Measurements from ENCODE around the gene ENOX2. TPM values are rescaled to one million over a fixed set of nuclear protein-coding genes. Genes with fewer than 3 reads are reported as not detected.

Gene ENOX2
- total and polyA plus RNA-seq, 2 donors (not counting 1 experiment from before 2014, with no cell fraction given), result 5.1 to 18.8 TPM

- no peaks in the 10 kb centered on the region for H3K9me3 Mint-ChIP-seq (ENCODE audit: insufficient read depth)
- ATAC-seq (ENCODE audit: low read depth), result no peak
- CTCF ChIA-PET, result no interaction called here
These were observed 324.1 kb downstream of the ENOX2 start for GRCh38 chrX:130578906-130579305.

DNA sequence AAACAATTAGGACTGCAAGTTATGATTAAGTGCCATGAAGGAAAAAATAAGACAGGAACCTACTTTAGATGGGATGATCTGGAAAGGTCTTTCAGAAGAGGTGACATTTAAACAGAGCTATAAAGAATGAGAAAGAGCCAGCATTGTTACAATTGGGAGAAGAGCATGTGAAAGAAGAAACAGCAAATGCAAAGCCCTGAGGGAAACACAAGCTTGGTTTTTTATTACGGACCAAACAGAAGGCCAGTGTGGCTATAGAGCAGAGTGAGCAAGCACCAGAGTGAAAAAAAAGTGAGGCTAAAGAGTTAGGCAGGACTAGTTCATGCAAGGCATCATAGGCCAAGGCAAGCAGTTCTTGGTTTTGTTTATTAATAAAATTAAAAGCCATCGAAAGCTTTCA lies 325.6 kb downstream of the ENOX2 start:
- H3K79me2 ChIP-seq (ENCODE audit: control insufficient read depth, insufficient read depth, low read length), result no peaks in the 10 kb centered on the region
- H2AFZ ChIP-seq (ENCODE audit: insufficient read depth, low read depth, low read length, poor library complexity, severe bottlenecking), result no peak overlapping the region
- H3K27me3 Mint-ChIP-seq, result no peaks in the 10 kb centered on the region
- intact Hi-C loops (cut with micrococcal nuclease), result no loop called here
- CTCF ChIA-PET, result interaction anchor here (0.9 to 1.3 kb wide), 2 partner anchors 24 to 339 kb away, joined by 3 read pairs; no protein-coding TSS in a partner anchor
- POLR2A ChIA-PET, result no interaction called here
- H3K27ac Mint-ChIP-seq, result no peak overlapping the region
- no peak overlapping the region for H3K27ac ChIP-seq (ENCODE audit: low read length in 2 of 2)
- no peak for TF ChIP-seq EZH2 (IDR thresholded peaks at IDR 0.05; ENCODE audit: borderline replicate concordance, insufficient read depth, low read depth, low read length, poor library complexity, severe bottlenecking)
- no peak for TF ChIP-seq CTCF (IDR thresholded peaks at IDR 0.05)
- no peak overlapping the region for H3K4me3 ChIP-seq (ENCODE audit: control extremely low read depth in 1 of 5, extremely low read depth in 1 of 5, insufficient read depth in 1 of 5, low read depth in 2 of 5, low read length in 4 of 5)
- H3K9me3 ChIP-seq (ENCODE audit: control extremely low read depth in 1 of 3, control insufficient read depth in 2 of 3, insufficient read depth in 1 of 3, low read length in 2 of 3), result no peaks in the 10 kb centered on the region
- no peaks in the 10 kb centered on the region for H3K4me1 ChIP-seq (ENCODE audit: control insufficient read depth in 2 of 2, insufficient read depth in 2 of 2, low read length in 2 of 2)
- DNase-seq (no peak), ATAC-seq (ENCODE audit: low read depth) (no peak)
- H3K4me1 Mint-ChIP-seq, result no peaks in the 10 kb centered on the region
- no peak overlapping the region for H3K9ac ChIP-seq (ENCODE audit: low read length)
- H3K4me3 Mint-ChIP-seq, result no peak overlapping the region
- H3K4me2 ChIP-seq (replicated peaks; ENCODE audit: low read depth, low read length, poor library complexity, severe bottlenecking), result no peak overlapping the region
- no peaks in the 10 kb centered on the region for H3K9me3 Mint-ChIP-seq (ENCODE audit: insufficient read depth)
- no peaks in the 10 kb centered on the region for H3K36me3 ChIP-seq (replicated peaks in 1 of 2; ENCODE audit: control extremely low read depth in 1 of 2, control insufficient read depth in 1 of 2, extremely low read depth in 1 of 2, insufficient read depth in 2 of 2, low read length in 1 of 2)
- peaks cover 0 to 3% (median 0%) of the 10 kb centered on the region in 4 experiments for H3K27me3 ChIP-seq (replicated peaks in 1 of 4; ENCODE audit: control extremely low read depth in 1 of 4, control insufficient read depth in 3 of 4, insufficient read depth in 4 of 4, low read length in 3 of 4)
- no peaks in the 10 kb centered on the region for H4K20me1 ChIP-seq (ENCODE audit: control insufficient read depth, insufficient read depth, low read length, poor library complexity, severe bottlenecking)
- WGBS (ENCODE audit: insufficient coverage), result no CpG with 5 or more reads among the region's 2 CpGs

More at GRCh38 chrX:130578906-130579305, 324.1 kb downstream of the ENOX2 start:
- POLR2A ChIA-PET, result no interaction called here
- no peak for DNase-seq
- no peaks in the 10 kb centered on the region for H3K27me3 Mint-ChIP-seq
- no peaks in the 10 kb centered on the region for H3K4me1 ChIP-seq (ENCODE audit: control insufficient read depth in 2 of 2, insufficient read depth in 2 of 2, low read length in 2 of 2)
- no peak overlapping the region for H3K27ac Mint-ChIP-seq
- no peak for TF ChIP-seq CTCF (IDR thresholded peaks at IDR 0.05)
- no peak for TF ChIP-seq EZH2 (IDR thresholded peaks at IDR 0.05; ENCODE audit: borderline replicate concordance, insufficient read depth, low read depth, low read length, poor library complexity, severe bottlenecking)
- no peaks in the 10 kb centered on the region for H3K9me3 ChIP-seq (ENCODE audit: control extremely low read depth in 1 of 3, control insufficient read depth in 2 of 3, insufficient read depth in 1 of 3, low read length in 2 of 3)
- no peak overlapping the region for H3K9ac ChIP-seq (ENCODE audit: low read length)
- no peaks in the 10 kb centered on the region for H3K36me3 ChIP-seq (replicated peaks in 1 of 2; ENCODE audit: control extremely low read depth in 1 of 2, control insufficient read depth in 1 of 2, extremely low read depth in 1 of 2, insufficient read depth in 2 of 2, low read length in 1 of 2)
- peaks cover 0 to 3% (median 0%) of the 10 kb centered on the region in 4 experiments for H3K27me3 ChIP-seq (replicated peaks in 1 of 4; ENCODE audit: control extremely low read depth in 1 of 4, control insufficient read depth in 3 of 4, insufficient read depth in 4 of 4, low read length in 3 of 4)
- H3K4me2 ChIP-seq (replicated peaks; ENCODE audit: low read depth, low read length, poor library complexity, severe bottlenecking), result no peak overlapping the region
- no peak overlapping the region for H2AFZ ChIP-seq (ENCODE audit: insufficient read depth, low read depth, low read length, poor library complexity, severe bottlenecking)
- H3K4me3 ChIP-seq (ENCODE audit: control extremely low read depth in 1 of 5, extremely low read depth in 1 of 5, insufficient read depth in 1 of 5, low read depth in 2 of 5, low read length in 4 of 5), result no peak overlapping the region
- no peaks in the 10 kb centered on the region for H3K4me1 Mint-ChIP-seq
- H3K79me2 ChIP-seq (ENCODE audit: control insufficient read depth, insufficient read depth, low read length), result no peaks in the 10 kb centered on the region
- no peaks in the 10 kb centered on the region for H4K20me1 ChIP-seq (ENCODE audit: control insufficient read depth, insufficient read depth, low read length, poor library complexity, severe bottlenecking)
- no peak overlapping the region for H3K4me3 Mint-ChIP-seq
- H3K27ac ChIP-seq (ENCODE audit: low read length in 2 of 2), result no peak overlapping the region
- intact Hi-C loops (cut with micrococcal nuclease), result no loop called here
